UCSD-AML1 (cell line): ENCODE measurements around the gene ZNF74.

Experiments
- DNase-seq: peaks from one replicate; lab custom pipeline; 2025; ENCODE audit not compliant: unreplicated experiment; lab: John Stamatoyannopoulos, UW

ZNF74 gene

GRCh38 chr22:20430720-20431510, 37.0 kb downstream of the ZNF74 start:
- peak; percentile 45 for DNase-seq

- no peak for DNase-seq
Measured at GRCh38 chr22:20431511-20432192, 37.7 kb downstream of the ZNF74 start.

GRCh38 chr22:20432244-20432686, 38.3 kb downstream of the ZNF74 start:
- no peak for DNase-seq

- DNase-seq: no peak
Measured at GRCh38 chr22:20433191-20433590, 39.2 kb downstream of the ZNF74 start.

- DNase-seq: no peak
Measured at GRCh38 chr22:20433686-20434241, 39.8 kb downstream of the ZNF74 start.

GRCh38 chr22:20434264-20434751, 40.4 kb downstream of the ZNF74 start:
- DNase-seq: no peak

GRCh38 chr22:20434773-20435172, 40.8 kb downstream of the ZNF74 start:
- DNase-seq: no peak

- no peak for DNase-seq
Measured at GRCh38 chr22:20435436-20436306, 41.7 kb downstream of the ZNF74 start.

GRCh38 chr22:20436307-20436767, 42.4 kb downstream of the ZNF74 start:
- no peak for DNase-seq

GRCh38 chr22:20436768-20437612, 43.0 kb downstream of the ZNF74 start:
- no peak for DNase-seq

- no peak for DNase-seq
Measured at GRCh38 chr22:20437613-20438426, 43.9 kb downstream of the ZNF74 start, which contains the start of gene SCARF2. Gene SCARF2 (minus strand): TSS chr22:20437825. CDS start chr22:20437754, 71 bp downstream.

- no peak for DNase-seq
Measured at GRCh38 chr22:20438427-20438677, 44.4 kb downstream of the ZNF74 start.

- DNase-seq: no peak
Measured at GRCh38 chr22:20438678-20439492, 44.9 kb downstream of the ZNF74 start.

GRCh38 chr22:20439556-20439927, 45.6 kb downstream of the ZNF74 start:
- no peak for DNase-seq

GRCh38 chr22:20439928-20440575, 46.1 kb downstream of the ZNF74 start:
- DNase-seq: no peak

GRCh38 chr22:20440637-20441591, 47.0 kb downstream of the ZNF74 start:
- no peak for DNase-seq
